ENCODE measurements around the gene CCDC126.

GRCh38 chr7:23661385-23661784, 64.2 kb downstream of the CCDC126 start:
- no peak for TF ChIP-seq EZH2 (IDR thresholded peaks at IDR 0.05; ENCODE audit: low read length, missing control alignments)
- TF ChIP-seq CTCF (conservative IDR thresholded peaks at IDR 0.05 in 1 of 2, IDR thresholded peaks at IDR 0.05 in 1 of 2; ENCODE audit: low read depth in 1 of 2, low read length in 2 of 2), result no peak
